Activated CD8-positive, alpha-beta memory T cell treated with anti-CD3 and anti-CD28 coated beads, Interleukin-2, amount 50 U/mL, for 1 hour (primary cell): ENCODE data around the gene EID2B.

ENCODE experiments used
- DNase-seq: peaks from one replicate; pipeline ENCODE4 v3.0.0-alpha.2; 2020; ENCODE audit errors: extremely low read depth

Gene EID2B

DNA sequence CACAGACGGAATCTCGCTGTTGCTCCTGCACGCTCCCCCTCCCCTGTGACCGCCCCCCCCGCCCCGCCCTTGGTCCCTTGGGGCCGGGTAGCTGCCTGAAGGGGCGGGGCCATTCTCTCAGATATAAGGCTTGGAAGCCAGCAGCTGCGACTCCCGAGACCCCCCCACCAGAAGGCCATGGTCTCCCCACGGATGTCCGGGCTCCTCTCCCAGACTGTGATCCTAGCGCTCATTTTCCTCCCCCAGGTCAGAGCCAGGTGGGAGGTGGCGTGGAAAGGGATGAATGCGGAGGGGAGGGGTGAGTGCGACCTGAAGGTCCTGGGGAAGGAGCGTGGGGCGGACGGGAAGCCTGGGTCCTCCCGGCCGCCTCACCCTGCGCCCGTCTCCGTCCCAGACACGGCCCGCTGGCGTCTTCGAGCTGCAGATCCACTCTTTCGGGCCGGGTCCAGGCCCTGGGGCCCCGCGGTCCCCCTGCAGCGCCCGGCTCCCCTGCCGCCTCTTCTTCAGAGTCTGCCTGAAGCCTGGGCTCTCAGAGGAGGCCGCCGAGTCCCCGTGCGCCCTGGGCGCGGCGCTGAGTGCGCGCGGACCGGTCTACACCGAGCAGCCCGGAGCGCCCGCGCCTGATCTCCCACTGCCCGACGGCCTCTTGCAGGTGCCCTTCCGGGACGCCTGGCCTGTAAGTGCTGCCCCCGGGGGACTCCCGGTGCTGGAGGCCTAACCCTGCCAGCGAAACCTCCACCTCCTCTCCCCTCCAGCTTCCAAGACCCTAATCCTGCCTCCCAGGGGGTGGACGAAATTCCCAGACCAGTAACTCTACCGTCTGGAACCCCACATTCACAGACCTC is 33.6 kb downstream of the EID2B start, which contains the start of gene DLL3:
Gene DLL3, plus strand, starts transcription at position 150 of the 845 bp plus-strand sequence. Its CDS starts 28 bp downstream, at position 178.
- no peak for DNase-seq

DNA sequence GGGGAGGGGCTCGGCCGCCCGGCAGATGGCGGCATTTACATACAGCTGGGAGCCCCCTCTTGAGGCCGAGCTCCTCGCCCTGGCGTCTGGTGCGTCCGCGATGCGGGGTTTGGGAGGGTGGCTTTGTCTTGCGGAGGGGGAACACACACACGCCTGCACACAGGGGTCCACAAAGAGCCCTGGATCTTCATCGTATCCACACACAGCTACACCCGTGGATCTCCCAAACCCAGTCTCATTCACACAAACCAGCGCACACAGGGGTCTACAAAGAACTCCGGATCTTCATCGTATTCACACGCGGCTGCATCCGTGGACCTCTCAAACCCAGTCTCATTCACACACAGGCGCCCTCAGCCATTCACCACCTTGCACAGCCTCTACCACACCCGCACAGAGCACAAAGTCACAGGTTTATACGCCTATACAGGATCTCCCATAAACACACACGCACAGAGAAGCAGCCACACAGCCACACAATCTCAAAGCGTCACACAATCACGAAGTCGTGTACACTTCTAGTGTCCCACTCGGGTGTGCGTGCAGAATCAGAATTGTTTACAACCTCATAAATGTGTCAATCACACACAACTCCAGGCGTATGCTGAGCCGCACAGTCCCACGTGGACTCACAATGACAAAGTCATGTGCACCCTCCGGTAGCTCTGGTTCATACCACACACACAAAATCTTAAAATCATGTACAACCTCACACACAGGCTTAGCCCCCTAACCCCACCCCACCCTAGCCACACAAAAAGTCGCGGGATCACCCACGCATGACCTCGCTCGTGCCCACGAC is 34.5 kb downstream of the EID2B start:
- DNase-seq, result no peak

DNA sequence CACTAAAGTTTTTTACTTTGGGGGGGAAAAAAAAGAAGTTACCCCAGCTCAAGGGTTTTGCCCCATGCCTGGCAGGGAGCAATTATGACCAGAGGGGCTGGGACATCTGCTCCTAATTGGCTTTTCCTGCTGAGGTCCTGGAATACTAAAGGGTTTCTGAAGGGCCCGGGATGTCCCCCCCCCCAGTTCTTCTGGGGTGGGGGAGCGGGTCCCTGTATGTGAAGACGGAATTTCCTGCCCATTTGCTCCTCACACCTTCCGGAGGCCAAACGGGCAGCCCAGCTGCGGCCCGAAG is 35.0 kb downstream of the EID2B start:
- DNase-seq, result no peak

DNA sequence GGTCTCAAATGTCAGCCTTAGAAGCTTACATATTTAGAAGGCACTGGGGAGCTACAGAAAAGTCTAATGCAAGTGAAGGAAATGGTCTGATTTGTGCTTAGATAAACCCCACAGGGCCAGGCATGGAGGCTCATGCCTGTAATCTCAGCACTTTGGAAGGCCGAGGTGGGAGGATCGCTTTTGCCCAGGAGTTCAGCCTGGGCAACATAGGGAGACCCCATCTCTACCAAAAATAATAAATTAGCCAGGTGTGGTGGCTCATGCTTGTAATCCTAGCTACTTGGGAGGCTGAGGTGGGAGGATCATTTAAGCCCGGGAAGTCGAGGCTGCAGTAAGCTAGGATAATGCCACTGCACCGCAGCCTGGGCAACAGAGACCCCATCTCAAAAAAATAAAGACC is 36.6 kb downstream of the EID2B start:
- DNase-seq, result no peak

DNA sequence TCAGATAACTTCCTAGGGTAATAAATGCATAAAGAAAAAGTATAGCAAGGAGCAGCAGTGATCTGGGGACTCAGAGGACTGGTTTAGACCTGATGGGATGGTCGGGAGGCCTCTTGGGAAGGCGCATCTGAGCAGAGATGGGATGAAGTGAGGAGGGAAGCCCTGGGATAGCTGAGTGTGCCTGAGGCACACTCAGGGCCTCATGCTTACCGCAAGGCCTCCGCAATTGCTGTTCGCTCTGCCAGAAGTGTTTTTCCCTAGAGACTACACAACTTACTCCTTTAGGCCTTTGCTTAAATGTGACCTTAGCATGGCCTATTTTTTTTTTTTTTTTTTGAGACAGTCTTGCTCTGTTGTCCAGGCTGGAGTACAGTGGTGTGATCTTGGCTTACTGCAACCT is 38.0 kb downstream of the EID2B start:
- DNase-seq, result no peak

DNA sequence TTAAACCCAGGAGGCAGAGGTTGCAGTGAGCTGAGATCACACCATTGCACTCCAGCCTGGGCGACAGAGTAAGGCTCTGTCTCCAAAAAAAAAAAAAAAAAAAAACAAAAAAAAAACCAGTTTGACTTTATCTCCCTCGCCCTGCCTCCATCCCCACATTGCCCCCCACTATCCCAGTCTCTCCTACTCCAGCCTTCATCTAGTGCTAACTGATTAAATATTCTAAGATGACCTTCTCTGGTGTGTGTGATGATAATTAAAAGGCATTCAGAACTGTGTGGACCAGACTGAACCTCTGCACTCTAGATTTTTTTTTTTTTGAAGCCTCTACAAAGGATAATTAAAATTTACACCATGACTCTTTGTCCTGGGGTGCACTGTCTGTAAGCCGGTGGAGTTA is 39.9 kb downstream of the EID2B start:
- no peak for DNase-seq

DNA sequence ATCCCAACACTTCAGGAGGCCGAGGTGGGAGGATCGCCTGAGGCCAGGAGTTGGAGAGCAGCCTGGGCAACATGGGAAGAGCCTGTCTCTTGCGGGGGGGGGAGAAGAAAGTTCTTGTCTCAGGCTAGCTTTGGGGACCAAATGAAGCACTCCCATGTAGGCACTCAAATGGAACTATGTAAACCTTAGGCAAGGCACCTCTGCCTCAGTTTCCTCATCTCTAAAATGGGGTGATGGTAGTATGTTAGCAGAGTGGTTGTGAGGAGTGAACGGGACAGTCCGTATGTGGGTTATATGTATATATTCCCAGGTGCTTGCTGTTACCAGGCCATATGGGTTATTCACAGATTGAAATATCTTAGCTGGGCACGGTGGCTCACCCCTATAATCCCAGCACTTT is 40.4 kb downstream of the EID2B start:
- no peak for DNase-seq

DNA sequence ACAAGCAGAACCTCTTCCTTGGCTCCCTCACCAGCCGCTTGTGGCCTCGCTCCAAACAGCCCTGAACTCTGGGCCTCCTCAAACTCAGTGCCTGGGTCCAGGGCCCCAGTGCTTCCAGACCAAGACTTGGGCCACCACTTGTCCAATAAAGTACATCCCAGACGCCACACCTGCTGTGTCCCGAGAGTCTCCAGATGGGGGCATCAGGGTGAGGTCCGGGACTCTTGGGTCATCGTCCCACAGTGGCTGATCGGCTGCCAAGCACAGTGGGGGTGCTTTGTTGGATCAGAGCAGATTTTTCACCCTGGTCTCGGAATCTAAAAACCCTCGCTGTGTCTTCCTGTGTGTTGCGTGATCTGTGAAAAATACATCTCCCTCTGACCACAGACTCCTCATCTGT is 42.9 kb downstream of the EID2B start:
- no peak for DNase-seq

DNA sequence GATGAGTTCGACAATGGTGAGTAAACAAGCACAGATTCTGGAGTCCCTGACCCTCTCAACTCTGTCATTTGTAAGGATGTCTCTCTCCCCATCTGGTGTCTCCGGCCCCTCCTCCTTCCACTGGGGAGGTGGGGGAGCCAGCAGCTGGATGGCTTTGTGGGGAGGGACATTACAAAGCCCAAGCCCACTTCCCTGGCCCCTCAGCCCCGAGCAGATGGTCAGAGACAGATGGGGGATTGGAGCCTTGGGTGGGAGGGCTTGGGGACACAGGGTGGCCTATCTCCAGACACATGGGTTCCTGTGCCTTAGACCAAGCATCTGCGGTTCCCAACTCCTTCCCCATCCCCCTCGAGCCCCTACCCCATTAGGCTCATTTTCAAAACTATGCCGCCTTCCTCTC is 49.5 kb downstream of the EID2B start:
- DNase-seq, result no peak

DNA sequence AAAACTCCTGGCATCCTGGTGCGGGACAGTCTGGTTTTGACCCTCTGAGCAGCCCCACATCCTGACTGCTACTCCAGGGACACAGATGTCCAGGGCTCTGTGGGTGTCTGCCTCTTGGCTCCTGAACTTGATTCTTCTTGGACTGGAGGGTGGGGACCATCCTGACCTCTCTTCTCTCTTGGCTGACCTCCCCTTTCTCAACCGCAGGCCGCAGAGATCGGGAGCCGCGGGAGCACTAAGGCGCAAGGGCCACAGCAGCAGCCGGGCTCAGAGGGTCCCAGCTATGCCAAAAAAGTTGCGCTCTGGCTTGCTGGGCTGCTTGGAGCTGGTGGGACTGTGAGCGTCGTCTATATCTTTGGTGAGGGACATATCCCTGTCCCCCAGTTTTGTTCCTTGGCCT is 51.0 kb downstream of the EID2B start:
- DNase-seq, result no peak

DNA sequence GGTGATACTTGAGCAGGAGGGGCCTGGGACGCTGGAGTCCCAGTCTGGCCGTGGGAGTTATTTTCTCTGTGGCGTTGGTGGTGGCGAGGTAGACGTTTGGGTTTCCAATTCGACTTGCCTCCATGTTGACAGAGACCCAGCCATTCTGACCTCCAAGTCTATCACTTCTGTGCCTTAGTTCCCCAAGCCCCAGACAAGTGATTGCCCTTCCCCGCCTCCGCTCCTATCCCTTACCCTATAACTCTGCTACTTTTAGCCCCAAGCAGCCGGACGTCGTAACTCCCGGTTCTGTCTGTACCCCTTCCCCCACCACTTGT is 51.5 kb downstream of the EID2B start:
- DNase-seq, result no peak
